ENCODE measurements around the gene RAB39B.
A peak's percentile ranks its signal among the peaks of the same experiment; 100 is the strongest.
"Not testable (repeated sequence)": the region's sequence is repeated elsewhere in the genome, so short reads cannot be mapped to it uniquely, and the experiment has no call there.

Gene RAB39B, protein sequence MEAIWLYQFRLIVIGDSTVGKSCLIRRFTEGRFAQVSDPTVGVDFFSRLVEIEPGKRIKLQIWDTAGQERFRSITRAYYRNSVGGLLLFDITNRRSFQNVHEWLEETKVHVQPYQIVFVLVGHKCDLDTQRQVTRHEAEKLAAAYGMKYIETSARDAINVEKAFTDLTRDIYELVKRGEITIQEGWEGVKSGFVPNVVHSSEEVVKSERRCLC

DNA sequence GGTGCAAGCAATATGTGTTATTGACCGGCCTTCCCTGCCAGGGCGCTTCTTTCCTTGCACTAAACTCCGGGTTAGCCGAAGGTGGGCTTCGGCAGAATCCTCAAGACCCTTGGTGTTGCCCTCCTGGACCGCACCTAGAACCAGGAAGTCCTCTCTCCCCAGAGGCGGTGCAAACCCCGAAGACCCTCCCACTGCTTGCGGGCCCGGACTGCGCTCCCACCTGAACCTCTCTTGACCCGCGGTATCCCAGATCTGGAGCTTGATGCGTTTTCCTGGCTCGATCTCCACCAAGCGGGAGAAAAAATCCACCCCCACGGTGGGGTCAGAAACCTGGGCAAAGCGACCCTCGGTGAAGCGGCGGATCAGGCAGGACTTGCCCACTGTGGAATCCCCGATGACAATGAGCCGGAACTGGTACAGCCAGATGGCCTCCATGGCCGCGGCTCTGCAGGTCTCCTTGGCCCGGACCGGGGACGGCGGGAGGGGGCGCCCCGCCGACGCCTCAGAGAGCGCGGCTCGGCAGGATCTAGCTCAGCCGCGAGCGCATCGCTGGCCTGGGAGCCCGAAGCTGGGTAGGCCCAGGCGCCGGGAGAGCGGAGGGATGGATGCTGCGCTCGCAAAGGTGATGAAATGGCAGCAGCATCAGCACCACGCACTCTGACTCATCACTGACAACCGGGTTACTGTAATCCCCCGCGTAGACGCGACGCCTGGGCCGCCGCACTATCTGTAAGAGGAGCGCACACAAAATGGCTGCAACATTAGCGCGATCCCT lies at the start of gene RAB39B:
Gene RAB39B (minus strand): TSS at position 638 of the 775 bp plus-strand sequence. CDS start 203 bp downstream, at position 435.
- peak; percentile 69 for DNase-seq (ENCODE audit: low spot score)

DNA sequence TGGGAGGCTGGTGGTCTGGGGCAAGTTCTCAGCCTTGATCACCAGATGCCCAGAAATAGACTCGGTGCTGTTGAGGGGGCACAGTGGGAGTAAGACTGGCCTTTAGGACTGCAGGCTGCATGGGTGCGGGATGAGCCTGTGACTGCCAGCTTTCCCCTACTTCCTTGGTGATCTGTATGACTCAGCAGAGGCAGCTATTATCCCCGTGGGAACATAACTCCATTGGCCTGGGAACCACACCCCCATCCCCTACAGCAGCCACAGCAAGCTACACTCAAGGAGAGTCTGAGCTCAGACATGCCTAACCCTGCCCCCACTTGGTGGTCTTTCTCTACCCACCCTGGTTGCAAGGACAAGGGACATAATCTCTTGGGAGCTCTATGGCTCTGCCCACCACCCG lies 49.5 kb upstream of the RAB39B start:
- no peak for DNase-seq (ENCODE audit: low spot score)

DNA sequence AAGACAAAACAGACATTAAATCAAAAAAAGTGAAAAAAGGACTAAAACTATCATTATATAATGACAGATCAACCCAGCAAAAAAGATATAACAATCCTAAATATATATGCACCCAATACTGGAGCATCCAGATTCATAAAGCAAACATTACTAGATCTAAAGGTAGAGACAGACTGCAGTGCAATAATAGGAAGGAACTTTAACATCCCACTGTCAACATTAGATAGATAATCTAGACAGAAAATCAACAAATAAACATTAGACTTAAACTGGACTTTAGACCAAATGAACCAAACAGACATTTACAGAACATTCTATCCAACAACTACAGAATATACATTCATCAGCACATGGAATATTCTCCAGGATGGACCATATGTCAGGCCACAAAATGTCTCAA lies 29.5 kb upstream of the RAB39B start:
- DNase-seq (ENCODE audit: low spot score): no peak

DNA sequence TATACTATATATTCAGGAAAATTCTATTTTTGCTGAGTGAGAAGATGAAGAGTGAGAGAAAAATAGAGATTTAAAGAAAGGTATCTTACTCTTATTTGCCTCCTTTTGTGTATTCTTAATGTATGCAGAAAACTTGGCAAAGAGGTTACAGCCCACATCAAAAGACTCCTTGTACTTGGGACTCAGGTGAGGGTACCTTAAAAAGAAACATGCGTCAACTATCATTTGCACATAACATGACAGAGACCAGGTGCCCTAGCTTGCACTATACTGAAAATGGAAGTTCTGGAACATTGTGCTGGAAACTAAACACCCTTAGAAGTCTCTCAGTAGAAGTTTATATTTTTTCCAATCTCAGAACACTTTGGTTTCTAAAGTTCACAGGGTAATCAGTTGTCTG lies 15.6 kb upstream of the RAB39B start:
- DNase-seq (ENCODE audit: low spot score): no peak

DNA sequence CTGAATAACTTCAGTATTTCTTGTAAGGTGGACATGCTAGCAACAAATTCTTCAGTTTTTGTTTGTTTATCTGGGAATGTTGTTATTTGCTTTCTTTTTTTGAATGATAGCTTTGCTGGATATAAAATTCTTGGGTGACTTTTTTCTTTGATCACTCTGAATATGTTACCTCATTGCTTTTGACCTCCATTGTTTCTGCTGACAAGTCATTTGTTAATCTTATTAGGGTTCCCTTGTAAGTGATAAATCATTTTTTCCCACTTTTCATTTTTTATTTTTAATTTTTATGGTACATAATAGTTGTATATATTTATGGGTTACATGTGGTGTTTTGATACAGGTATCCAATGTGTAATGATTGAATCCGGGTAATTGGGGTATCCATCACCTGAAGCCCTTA lies 6.7 kb upstream of the RAB39B start:
- no peak for DNase-seq (ENCODE audit: low spot score)

- not testable (repeated sequence) for DNase-seq (ENCODE audit: low spot score)
These were observed 3.7 kb upstream of the RAB39B start for GRCh38 chrX:155267995-155268394.

- no peak for DNase-seq (ENCODE audit: low spot score)
These were observed 2.1 kb upstream of the RAB39B start for GRCh38 chrX:155266439-155266838.

DNA sequence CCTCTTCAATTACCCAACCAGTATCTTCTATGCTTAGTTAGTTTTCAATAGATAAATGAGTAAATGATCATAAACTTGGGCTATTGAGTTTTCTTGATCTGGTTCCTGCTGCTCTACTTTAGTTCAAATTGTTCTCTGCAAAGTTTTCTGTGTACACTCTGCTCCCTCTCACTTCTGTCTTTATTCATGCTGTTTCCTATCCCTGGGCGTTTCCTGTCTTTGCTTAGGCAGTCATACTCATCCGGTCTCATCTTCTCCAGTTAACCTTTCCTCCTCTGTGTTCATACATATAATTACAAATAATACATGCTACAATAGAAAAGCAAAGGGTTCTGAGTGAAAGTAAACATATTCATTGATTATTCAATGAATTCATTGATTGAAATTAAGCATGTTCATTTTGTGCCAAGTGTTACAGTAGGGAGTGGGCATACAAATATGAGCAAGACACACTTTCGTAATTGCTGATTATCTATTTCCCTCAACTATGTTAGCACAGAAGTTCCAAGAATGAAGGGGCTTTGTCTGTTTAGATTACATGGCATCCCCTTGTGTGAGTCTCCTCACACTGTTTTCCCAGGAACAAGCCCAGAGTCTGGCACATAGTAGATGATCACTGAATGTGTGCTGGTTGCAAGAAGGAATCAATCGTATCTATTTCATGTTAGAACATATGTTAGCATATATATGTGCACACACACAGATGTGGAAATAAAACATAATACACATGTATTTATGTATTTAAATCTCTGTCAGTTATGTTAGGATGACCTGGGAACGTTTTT lies 1.1 kb downstream of the RAB39B start:
- peak; percentile 5 for DNase-seq (ENCODE audit: low spot score)

GRCh38 chrX:155259752-155260151 lies 4.5 kb downstream of the RAB39B start:
- DNase-seq (ENCODE audit: low spot score): no peak

- no peak for DNase-seq (ENCODE audit: low spot score)
These were observed 12.9 kb downstream of the RAB39B start for GRCh38 chrX:155251391-155251790.

GRCh38 chrX:155247497-155247896 lies 16.8 kb downstream of the RAB39B start:
- DNase-seq (ENCODE audit: low spot score): no peak

DNA sequence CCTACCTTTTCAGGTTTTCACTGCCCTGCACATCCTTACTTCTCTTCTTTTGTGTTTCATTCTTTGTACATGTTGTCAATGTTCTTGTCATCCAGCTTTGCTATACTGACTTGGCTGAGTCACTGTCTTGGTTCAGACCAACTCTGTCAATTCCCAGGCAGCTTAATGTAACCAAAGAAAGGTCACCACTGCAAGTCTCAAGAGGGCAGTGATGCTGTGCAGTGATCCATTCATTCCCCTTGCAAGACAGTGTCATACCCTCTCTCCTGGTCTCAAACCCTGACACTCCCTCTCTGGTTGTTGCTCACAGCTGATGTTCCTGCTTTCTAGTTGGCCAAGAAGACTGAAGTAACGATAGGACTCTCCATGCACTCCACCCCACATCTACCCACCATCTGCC lies 17.5 kb downstream of the RAB39B start:
- no peak for DNase-seq (ENCODE audit: low spot score)

DNA sequence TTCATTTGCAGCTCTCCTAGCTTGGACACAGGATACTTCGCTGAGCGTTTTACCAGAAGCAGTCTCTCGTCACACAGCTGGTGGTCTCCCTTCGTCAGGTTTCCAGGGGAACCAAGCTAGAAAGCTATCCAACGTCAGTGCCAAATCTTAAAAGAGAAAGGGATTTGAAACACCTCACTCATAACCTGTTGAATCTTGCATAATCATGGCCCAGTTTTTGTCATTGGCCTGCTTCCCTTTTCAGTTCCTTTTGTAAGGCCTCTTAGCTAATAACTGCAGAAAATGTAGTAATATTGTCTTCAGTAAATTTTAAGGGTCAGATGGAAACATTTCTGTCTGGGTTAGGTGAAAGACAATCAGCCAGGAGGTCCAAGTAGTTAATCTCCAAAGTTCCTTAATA lies 22.0 kb downstream of the RAB39B start:
- DNase-seq (ENCODE audit: low spot score): no peak

DNA sequence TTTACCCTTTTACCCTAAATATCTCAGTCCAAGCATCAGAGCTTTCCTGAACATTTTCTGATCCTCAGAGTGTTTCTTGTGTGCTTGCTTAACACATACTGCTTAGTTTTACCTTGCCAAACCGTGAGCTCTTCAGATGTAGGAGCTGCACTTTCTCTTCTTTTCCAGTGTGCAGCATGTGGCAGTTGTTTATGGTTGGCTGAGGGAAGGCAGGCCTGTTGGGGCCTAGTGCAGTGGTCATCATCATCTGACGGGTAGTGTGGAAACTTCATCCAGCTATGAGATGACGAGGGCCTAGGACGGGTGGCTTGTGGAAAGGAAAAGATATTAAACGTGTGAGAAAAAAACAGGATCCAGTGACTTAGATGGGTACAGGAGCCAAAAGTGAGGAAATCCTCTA lies 26.6 kb downstream of the RAB39B start:
- DNase-seq (ENCODE audit: low spot score): no peak

DNA sequence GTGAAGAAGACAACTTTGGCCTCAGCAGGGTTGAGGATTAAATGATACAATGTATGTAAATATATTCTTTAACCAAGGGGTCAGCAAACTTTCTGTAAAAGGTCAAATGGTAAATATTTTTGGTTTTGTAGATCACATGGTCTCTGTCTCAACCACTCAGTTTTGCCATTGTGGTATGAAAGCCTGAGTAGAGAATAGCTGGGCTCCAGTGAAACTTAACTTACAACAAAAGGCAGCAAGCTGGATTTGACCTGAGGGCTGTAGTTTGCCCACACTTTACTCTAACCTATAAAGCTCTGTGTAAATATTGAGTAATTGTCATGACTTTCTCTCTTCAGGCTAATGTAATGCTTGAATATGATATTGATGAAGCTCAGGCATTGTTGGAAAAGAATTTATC lies 28.4 kb downstream of the RAB39B start:
- no peak for DNase-seq (ENCODE audit: low spot score)

DNA sequence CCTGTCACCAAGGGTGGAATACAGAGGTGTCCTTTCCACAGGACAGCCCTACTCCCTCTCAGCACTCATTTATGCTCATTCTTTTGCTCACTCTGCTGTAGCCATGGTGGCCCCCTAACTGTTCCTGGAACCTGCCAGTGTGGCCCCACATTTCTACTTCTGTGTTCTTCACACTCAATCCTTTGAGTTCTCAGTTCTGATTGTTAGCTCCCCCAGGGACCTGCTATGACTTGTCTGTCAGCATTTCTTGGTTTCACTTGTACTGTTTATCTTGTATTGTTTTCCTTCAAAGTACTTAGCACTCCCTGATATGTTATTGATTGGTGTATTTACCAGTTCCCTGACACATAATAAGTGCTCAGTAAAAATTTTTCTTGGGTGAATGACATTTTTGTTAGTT lies 33.1 kb downstream of the RAB39B start:
- DNase-seq (ENCODE audit: low spot score): no peak

GRCh38 chrX:155225774-155226173 lies 38.5 kb downstream of the RAB39B start:
- DNase-seq (ENCODE audit: low spot score): no peak

DNA sequence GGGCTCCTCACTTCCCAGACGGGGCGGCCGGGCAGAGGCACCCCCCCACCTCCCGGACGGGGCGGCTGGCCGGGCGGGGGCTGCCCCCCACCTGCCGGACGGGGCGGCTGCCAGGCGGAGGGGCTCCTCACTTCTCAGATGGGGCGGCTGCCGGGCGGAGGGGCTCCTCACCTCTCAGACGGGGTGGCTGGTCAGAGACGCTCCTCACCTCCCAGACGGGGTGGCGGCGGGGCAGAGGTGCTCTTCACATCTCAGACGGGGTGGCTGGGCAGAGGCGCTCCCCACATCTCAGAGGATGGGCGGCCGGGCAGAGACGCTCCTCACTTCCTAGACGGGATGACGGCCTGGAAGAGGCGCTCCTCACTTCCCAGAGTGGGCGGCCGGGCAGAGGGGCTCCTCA lies 40.5 kb downstream of the RAB39B start:
- DNase-seq (ENCODE audit: low spot score): not testable (repeated sequence)

DNA sequence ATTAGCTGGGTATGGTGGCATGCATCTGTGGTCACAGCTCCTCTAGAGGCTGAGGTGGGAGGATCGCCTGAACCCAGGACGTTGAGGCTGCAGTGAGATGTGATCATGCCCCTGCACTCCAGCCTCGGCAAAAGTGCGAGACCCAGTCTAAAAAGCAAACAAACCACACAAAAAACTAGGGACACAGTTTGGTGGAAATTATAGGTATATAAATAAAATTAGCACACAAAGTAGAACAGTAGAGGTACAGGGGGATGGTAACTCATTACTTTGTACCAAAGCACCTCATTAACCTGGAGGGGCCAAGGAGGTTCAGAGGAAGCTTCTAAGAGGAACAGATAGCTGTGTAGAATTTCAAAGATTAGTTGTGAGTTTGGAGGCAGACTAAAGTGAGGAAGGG lies 42.9 kb downstream of the RAB39B start:
- DNase-seq (ENCODE audit: low spot score): no peak

DNA sequence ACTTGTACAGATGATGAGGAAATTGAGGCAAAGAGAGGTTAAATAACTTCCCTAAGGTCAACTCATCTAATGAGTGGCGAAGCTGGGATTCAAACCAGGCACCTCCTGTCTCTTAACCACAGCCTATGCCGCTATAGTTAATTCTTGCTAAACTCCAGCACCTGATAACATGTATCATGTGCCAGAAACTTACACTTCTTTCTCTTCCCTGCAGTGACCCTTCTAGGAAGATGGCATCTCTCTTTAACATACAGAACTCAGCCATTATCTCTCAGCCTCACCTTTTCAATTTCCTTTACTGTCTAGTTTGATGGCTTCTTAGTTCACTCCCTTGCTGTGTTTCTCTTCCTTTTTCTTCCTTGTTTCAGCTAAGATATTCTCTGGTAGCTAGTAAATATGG lies 45.5 kb downstream of the RAB39B start:
- DNase-seq (ENCODE audit: low spot score): peak; percentile 21

DNA sequence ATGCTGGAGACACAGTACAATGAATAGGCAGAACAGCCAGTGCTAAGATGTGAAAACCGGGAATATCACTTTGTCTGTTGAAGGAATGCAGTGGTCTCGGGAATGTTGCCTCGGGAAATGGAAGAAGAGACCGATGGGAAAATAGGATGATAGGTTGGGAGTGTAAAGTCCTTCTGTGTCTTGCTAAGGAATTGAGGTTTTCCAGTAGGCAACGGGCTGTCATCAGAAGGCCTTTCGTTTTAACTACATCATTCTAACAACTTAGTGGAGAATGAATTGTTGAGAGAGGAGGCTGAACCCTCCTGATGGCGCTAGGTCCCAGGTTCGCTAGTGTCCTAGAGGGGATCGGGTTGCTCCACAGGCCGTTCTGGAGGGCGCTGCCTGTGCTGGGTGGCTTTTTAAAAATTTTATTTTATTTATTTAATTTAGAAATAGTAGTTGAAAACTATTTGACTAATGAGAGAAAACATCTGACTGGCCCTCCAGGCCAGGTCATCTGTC lies 47.3 kb downstream of the RAB39B start:
- no peak for DNase-seq (ENCODE audit: low spot score)

- DNase-seq (ENCODE audit: low spot score): peak; percentile 90
These were observed 47.9 kb downstream of the RAB39B start, which contains the start of gene VBP1 for GRCh38 chrX:155216179-155216939. Gene VBP1, plus strand, starts transcription at chrX:155216460. Its CDS starts 23 bp downstream, at chrX:155216483.
